Keratinocyte (primary cell): ENCODE results near the gene PFDN2. TPM values are rescaled to one million over a fixed set of nuclear protein-coding genes. Genes with fewer than 3 reads are reported as not detected.

Experiments
- DNase-seq: peaks from one replicate; pipeline ENCODE4 v3.0.0-alpha.2; 2011; ENCODE audit warnings: low read depth, missing footprints, low spot score
- FAIRE-seq: peaks from 2 replicates; lab custom pipeline; 2011; peaks lifted over from hg19 to GRCh38; lab: Jason Lieb, UNC
- H2AFZ ChIP-seq: 2 replicates; pipeline ENCODE4 v1.6.0; 2012; ENCODE audit warnings: low read length, control low read depth, inconsistent platforms; ENCODE audit not compliant: control insufficient read depth
- H3K27ac ChIP-seq: 2 replicates; pipeline ENCODE4 v1.5.1; 2011; ENCODE audit warnings: low read length; ENCODE audit not compliant: control insufficient read depth, insufficient read depth
- H3K27me3 ChIP-seq: 3 replicates; pipeline ENCODE4 v1.6.0; 2011; ENCODE audit warnings: low read length; ENCODE audit not compliant: control insufficient read depth, insufficient read depth; ENCODE audit errors: extremely low read depth
- H3K36me3 ChIP-seq, 2 experiments: 2 replicates in 1 of 2; 3 replicates in 1 of 2; pipeline ENCODE4 v1.5.1; 2011; ENCODE audit warnings: low read length in 2 of 2, mild to moderate bottlenecking in 1 of 2; ENCODE audit not compliant: control insufficient read depth in 2 of 2, insufficient read depth in 2 of 2; ENCODE audit errors: extremely low read depth in 1 of 2
- H3K4me1 ChIP-seq: 3 replicates; pipeline ENCODE4 v1.5.1; 2011; ENCODE audit warnings: low read length; ENCODE audit not compliant: control insufficient read depth, insufficient read depth; ENCODE audit errors: extremely low read depth
- H3K4me2 ChIP-seq: 3 replicates; pipeline ENCODE4 v1.6.0; 2011; ENCODE audit warnings: low read depth, low read length; ENCODE audit not compliant: control insufficient read depth, insufficient read depth; ENCODE audit errors: extremely low read depth
- H3K4me3 ChIP-seq, 3 experiments: fragments of 200-600 bp in 1 of 3; sonication (generic) in 1 of 3; 2 replicates in 2 of 3; 3 replicates in 1 of 3; pipeline ENCODE4 v1.5.1; 2011 to 2016; ENCODE audit warnings: low read length in 3 of 3, mild to moderate bottlenecking in 3 of 3, control low read depth in 2 of 3, inconsistent platforms in 1 of 3, low read depth in 1 of 3, mixed read lengths in 1 of 3, mixed run types in 1 of 3, moderate library complexity in 1 of 3; ENCODE audit not compliant: control insufficient read depth in 2 of 3, insufficient read depth in 2 of 3; ENCODE audit errors: extremely low read depth in 1 of 3
- H3K79me2 ChIP-seq: 2 replicates; pipeline ENCODE4 v1.6.0; 2012; ENCODE audit warnings: low read length; ENCODE audit not compliant: control insufficient read depth, insufficient read depth
- H3K9ac ChIP-seq: 3 replicates; pipeline ENCODE4 v1.6.0; 2011; ENCODE audit warnings: low read length; ENCODE audit not compliant: control insufficient read depth, insufficient read depth; ENCODE audit errors: extremely low read depth
- H3K9me1 ChIP-seq: 3 replicates; pipeline ENCODE4 v1.6.0; 2011; ENCODE audit warnings: low read length; ENCODE audit not compliant: control insufficient read depth, insufficient read depth; ENCODE audit errors: extremely low read depth
- H3K9me3 ChIP-seq: 2 replicates; pipeline ENCODE4 v1.5.1; 2012; ENCODE audit warnings: low read depth, low read length; ENCODE audit not compliant: control insufficient read depth
- H4K20me1 ChIP-seq: 3 replicates; pipeline ENCODE4 v1.6.0; 2011; ENCODE audit warnings: low read length; ENCODE audit not compliant: control insufficient read depth, insufficient read depth; ENCODE audit errors: extremely low read depth
- EZH2 ChIP-seq: IDR thresholded peaks from one replicate; pipeline ENCODE4 v1.6.1; 2012; ENCODE audit warnings: inconsistent platforms, mild to moderate bottlenecking, low read length, moderate library complexity
- dilution Hi-C: fragments of 300-500 bp; cut with MboI; formaldehyde crosslinking; loops from one replicate; pipeline ENCODE4 v1.7.0; 2020; ENCODE audit warnings: low sequenced_read_pairs; ENCODE audit not compliant: extremely low pct_ligation_motif_present
- polyA plus RNA-seq, 5 experiments: library from polyadenylated mRNA; depleted of rRNA in 3 of 5; stranded (reverse) in 3 of 5; stranded (forward) in 1 of 5; unstranded in 1 of 5; fragments of >200 nt; gene quantifications; 1 replicate in 1 of 5; 2 replicates in 3 of 5; 3 replicates in 1 of 5; pipeline versions ENCODE4 v1.2.1 to v1.2.3, GENCODE V29; 2011 to 2012; ENCODE audit warnings: missing spikeins in 2 of 5, low read depth in 1 of 5, low replicate concordance in 1 of 5
- TF ChIP-seq, protein P1 (sequence below), 3 experiments: IDR thresholded peaks in 1 of 3; conservative IDR thresholded peaks in 1 of 3; optimal IDR thresholded peaks in 1 of 3; 2 replicates in 2 of 3; 3 replicates in 1 of 3; pipeline versions ENCODE3 to v1.5.1; 2011; ENCODE audit warnings: low read length in 3 of 3, mild to moderate bottlenecking in 3 of 3, moderate library complexity in 2 of 3, control low read depth in 1 of 3, inconsistent platforms in 1 of 3; ENCODE audit not compliant: insufficient read depth in 2 of 3; ENCODE audit errors: extremely low read depth in 1 of 3

The PFDN2 gene
- polyA plus RNA-seq, 1 donor (not counting 4 experiments of a cell fraction or from before 2014, with no cell fraction given), result 184 TPM

GRCh38 chr1:161100556-161100955 lies 17.3 kb downstream of the PFDN2 start:
- DNase-seq, result no peak
- Histone ChIP-seq H3K27ac (no peak overlapping the region), H2AFZ (no peak overlapping the region), H3K9ac (no peak overlapping the region), H3K4me3 (no peak overlapping the region), H4K20me1 (peaks cover 3% of the 10 kb centered on the region), H3K4me1 (peaks cover 38% of the 10 kb centered on the region), H3K9me1 (no peaks in the 10 kb centered on the region), H3K27me3 (no peaks in the 10 kb centered on the region), H3K79me2 (peaks cover 28% of the 10 kb centered on the region), H3K9me3 (no peaks in the 10 kb centered on the region), H3K36me3 (peaks cover 24 to 32% of the 10 kb centered on the region in 2 experiments), H3K4me2 (no peak overlapping the region)
- TF ChIP-seq EZH2, result no peak
- TF ChIP-seq, protein P1, sequence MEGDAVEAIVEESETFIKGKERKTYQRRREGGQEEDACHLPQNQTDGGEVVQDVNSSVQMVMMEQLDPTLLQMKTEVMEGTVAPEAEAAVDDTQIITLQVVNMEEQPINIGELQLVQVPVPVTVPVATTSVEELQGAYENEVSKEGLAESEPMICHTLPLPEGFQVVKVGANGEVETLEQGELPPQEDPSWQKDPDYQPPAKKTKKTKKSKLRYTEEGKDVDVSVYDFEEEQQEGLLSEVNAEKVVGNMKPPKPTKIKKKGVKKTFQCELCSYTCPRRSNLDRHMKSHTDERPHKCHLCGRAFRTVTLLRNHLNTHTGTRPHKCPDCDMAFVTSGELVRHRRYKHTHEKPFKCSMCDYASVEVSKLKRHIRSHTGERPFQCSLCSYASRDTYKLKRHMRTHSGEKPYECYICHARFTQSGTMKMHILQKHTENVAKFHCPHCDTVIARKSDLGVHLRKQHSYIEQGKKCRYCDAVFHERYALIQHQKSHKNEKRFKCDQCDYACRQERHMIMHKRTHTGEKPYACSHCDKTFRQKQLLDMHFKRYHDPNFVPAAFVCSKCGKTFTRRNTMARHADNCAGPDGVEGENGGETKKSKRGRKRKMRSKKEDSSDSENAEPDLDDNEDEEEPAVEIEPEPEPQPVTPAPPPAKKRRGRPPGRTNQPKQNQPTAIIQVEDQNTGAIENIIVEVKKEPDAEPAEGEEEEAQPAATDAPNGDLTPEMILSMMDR (optimal IDR thresholded peaks at IDR 0.05 in 1 of 3, IDR thresholded peaks at IDR 0.05 in 1 of 3, conservative IDR thresholded peaks at IDR 0.05 in 1 of 3; ENCODE audit: extremely low read depth in 1 of 3, insufficient read depth in 2 of 3, low read length in 3 of 3), result no peak
- no peak for FAIRE-seq
- dilution Hi-C loops, result no loop called here

DNA sequence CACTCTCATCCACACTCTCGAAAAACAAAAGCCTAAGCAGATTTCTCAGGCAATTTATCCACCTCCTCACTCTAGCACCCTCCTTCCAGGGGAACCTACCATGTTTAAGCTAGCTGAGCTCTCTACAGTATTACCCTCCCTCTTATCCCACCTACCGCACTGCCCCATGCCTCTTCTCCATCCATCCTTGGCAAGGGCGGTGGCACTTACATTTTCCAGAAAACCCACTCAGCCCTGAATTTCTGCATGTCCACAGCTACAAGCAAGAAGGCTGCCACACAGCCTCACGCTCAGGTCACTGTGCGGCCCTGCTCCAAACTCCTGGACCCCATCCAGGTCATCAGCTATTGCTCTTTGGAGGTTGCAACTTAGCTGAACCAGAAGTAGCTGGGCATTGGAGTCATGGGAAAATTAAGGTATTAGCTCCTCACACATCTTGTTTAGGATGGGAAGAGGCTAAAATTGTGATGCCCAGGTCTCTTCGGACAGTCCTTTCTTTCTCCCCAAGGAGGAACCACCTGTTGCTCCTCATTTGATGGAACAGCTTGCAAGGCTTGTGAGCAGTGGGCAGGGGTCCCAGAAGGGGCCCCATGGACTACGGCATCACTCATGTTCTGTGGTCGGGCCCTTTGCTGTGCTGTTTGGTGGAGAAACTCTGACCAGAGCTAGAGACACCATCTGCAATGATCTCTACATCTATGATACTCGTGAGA lies 18.6 kb downstream of the PFDN2 start:
- no peaks in the 10 kb centered on the region for H3K27me3 ChIP-seq
- FAIRE-seq (no peak), DNase-seq (no peak)
- H3K9ac ChIP-seq, result no peak overlapping the region
- no peaks in the 10 kb centered on the region for H3K9me3 ChIP-seq
- TF ChIP-seq, protein P1 (optimal IDR thresholded peaks at IDR 0.05 in 1 of 3, IDR thresholded peaks at IDR 0.05 in 1 of 3, conservative IDR thresholded peaks at IDR 0.05 in 1 of 3; ENCODE audit: extremely low read depth in 1 of 3, insufficient read depth in 2 of 3, low read length in 3 of 3), result no peak
- no peak for TF ChIP-seq EZH2
- peaks cover 29% of the 10 kb centered on the region for H3K4me1 ChIP-seq
- peaks cover 24 to 30% of the 10 kb centered on the region in 2 experiments for H3K36me3 ChIP-seq
- H3K27ac ChIP-seq, result no peak overlapping the region
- peaks cover 3% of the 10 kb centered on the region for H4K20me1 ChIP-seq
- no peak overlapping the region for H2AFZ ChIP-seq
- H3K79me2 ChIP-seq, result peaks cover 15% of the 10 kb centered on the region
- H3K9me1 ChIP-seq, result no peaks in the 10 kb centered on the region
- H3K4me3 ChIP-seq, result no peak overlapping the region
- no peak overlapping the region for H3K4me2 ChIP-seq
- dilution Hi-C loops, result no loop called here
